WTC11 (cell line): ENCODE data around the gene BCAS1. TPM values are rescaled to one million over a fixed set of nuclear protein-coding genes. Genes with fewer than 3 reads are reported as not detected.

Source experiments
- ATAC-seq: fragments of 200-7000 bp; cut with Tn5 transposase; 2 replicates; pipeline ENCODE4 v1.10.0; 2021; ENCODE audit warnings: mild to moderate bottlenecking, moderate library complexity
- CTCF ChIA-PET: fragments of 300-600 bp; sonication (Branson Sonifier 250); formaldehyde crosslinking; loops from one replicate; lab custom pipeline; 2021; ENCODE audit warnings: antibody characterized with exemption; lab: Charles Lee
- POLR2A ChIA-PET: fragments of 350-600 bp; sonication (Branson Sonifier 250); formaldehyde crosslinking; loops from one replicate; lab custom pipeline; 2021; ENCODE audit warnings: antibody characterized with exemption; lab: Charles Lee
- DNase-seq: peaks from one replicate; pipeline ENCODE4 v3.0.0; 2021; ENCODE audit warnings: low spot score
- H3K27ac Mint-ChIP-seq: 2 replicates; pipeline ENCODE4 v1.8.0; 2021; ENCODE audit warnings: mixed read lengths
- H3K27me3 Mint-ChIP-seq: 2 replicates; pipeline ENCODE4 v1.8.0; 2021; ENCODE audit warnings: low read depth, mild to moderate bottlenecking, moderate library complexity, mixed read lengths
- H3K36me3 Mint-ChIP-seq: 2 replicates; pipeline ENCODE4 v1.8.0; 2021; ENCODE audit warnings: mixed read lengths
- H3K4me1 Mint-ChIP-seq: 2 replicates; pipeline ENCODE4 v1.8.0; 2022; ENCODE audit warnings: mixed read lengths
- H3K4me3 Mint-ChIP-seq: 2 replicates; pipeline ENCODE4 v1.8.0; 2021; ENCODE audit warnings: mild to moderate bottlenecking, moderate library complexity, mixed read lengths
- H3K9me3 Mint-ChIP-seq: 2 replicates; pipeline ENCODE4 v1.8.0; 2021; ENCODE audit warnings: mixed read lengths
- AFF4 ChIP-seq: sonication (generic); formaldehyde crosslinking; IDR thresholded peaks from 2 replicates; pipeline ENCODE4 v1.8.1; 2023; ENCODE audit warnings: mild to moderate bottlenecking, missing genetic modification reagents, borderline replicate concordance
- ATF6 ChIP-seq: sonication (generic); formaldehyde crosslinking; IDR thresholded peaks from 2 replicates; pipeline ENCODE4 v1.8.1; 2023; ENCODE audit warnings: mild to moderate bottlenecking, missing genetic modification reagents
- FOXK1 ChIP-seq: sonication (generic); formaldehyde crosslinking; IDR thresholded peaks from 2 replicates; pipeline ENCODE4 v1.8.0; 2022; ENCODE audit warnings: mild to moderate bottlenecking, moderate library complexity, missing genetic modification reagents
- FOXP1 ChIP-seq: sonication (generic); formaldehyde crosslinking; IDR thresholded peaks from 2 replicates; pipeline ENCODE4 v1.8.0; 2022; ENCODE audit warnings: missing genetic modification reagents, mild to moderate bottlenecking, moderate library complexity, borderline replicate concordance
- FOXP4 ChIP-seq: sonication (generic); formaldehyde crosslinking; IDR thresholded peaks from 2 replicates; pipeline ENCODE4 v1.8.0; 2022; ENCODE audit warnings: mild to moderate bottlenecking, missing genetic modification reagents
- GTF2I ChIP-seq: fragments of 250-450 bp; sonication (Bioruptor Pico); conservative IDR thresholded peaks from 2 replicates; pipeline ENCODE4 v1.4.0; 2021; ENCODE audit warnings: mild to moderate bottlenecking
- HMGXB4 ChIP-seq: sonication (generic); formaldehyde crosslinking; IDR thresholded peaks from 2 replicates; pipeline ENCODE4 v1.8.1; 2023; ENCODE audit warnings: mild to moderate bottlenecking, moderate library complexity, missing genetic modification reagents
- JAZF1 ChIP-seq: fragments of 250-450 bp; sonication (Bioruptor Pico); IDR thresholded peaks from 2 replicates; pipeline ENCODE4 v1.9.0; 2021; ENCODE audit warnings: moderate library complexity, mild to moderate bottlenecking, inconsistent platforms
- JUN ChIP-seq: sonication (generic); formaldehyde crosslinking; IDR thresholded peaks from 2 replicates; pipeline ENCODE4 v1.8.0; 2023; ENCODE audit warnings: mild to moderate bottlenecking, missing genetic modification reagents
- NFATC4 ChIP-seq: fragments of 250-450 bp; sonication (Bioruptor Pico); IDR thresholded peaks from 2 replicates; pipeline ENCODE4 v1.9.0; 2021; ENCODE audit warnings: mild to moderate bottlenecking
- NR2C2 ChIP-seq: sonication (generic); formaldehyde crosslinking; IDR thresholded peaks from 2 replicates; pipeline ENCODE4 v1.8.0; 2022; ENCODE audit warnings: mild to moderate bottlenecking, missing genetic modification reagents
- PREB ChIP-seq: sonication (generic); formaldehyde crosslinking; IDR thresholded peaks from 2 replicates; pipeline ENCODE4 v1.8.1; 2022; ENCODE audit warnings: mild to moderate bottlenecking, missing genetic modification reagents, moderate library complexity, borderline replicate concordance
- TCF7 ChIP-seq: sonication (generic); formaldehyde crosslinking; IDR thresholded peaks from 2 replicates; pipeline ENCODE4 v1.8.0; 2022; ENCODE audit warnings: mild to moderate bottlenecking, low read depth, missing genetic modification reagents, moderate library complexity
- ZNF121 ChIP-seq: sonication (generic); formaldehyde crosslinking; IDR thresholded peaks from 2 replicates; pipeline ENCODE4 v1.8.0; 2023; ENCODE audit warnings: missing genetic modification reagents
- ZNF396 ChIP-seq: fragments of 250-450 bp; sonication (Bioruptor Pico); IDR thresholded peaks from 2 replicates; pipeline ENCODE4 v1.8.0; 2021; ENCODE audit warnings: mild to moderate bottlenecking, moderate library complexity, borderline replicate concordance
- ZNF425 ChIP-seq: fragments of 250-450 bp; sonication (Bioruptor Pico); conservative IDR thresholded peaks from 2 replicates; pipeline ENCODE4 v1.9.0; 2021; ENCODE audit warnings: mild to moderate bottlenecking
- ZNF512 ChIP-seq: sonication (generic); formaldehyde crosslinking; IDR thresholded peaks from 2 replicates; pipeline ENCODE4 v1.8.1; 2022; ENCODE audit warnings: missing genetic modification reagents, borderline replicate concordance
- total RNA-seq: library from RNA; stranded (reverse); gene quantifications from 3 replicates; pipeline ENCODE4 v1.2.3, GENCODE V29; 2021

Gene BCAS1
- total RNA-seq, 1 experiment from 2014 or later: 0.11 TPM

GRCh38 chr20:54044156-54044555 is 26.2 kb downstream of the BCAS1 start:
- ATAC-seq: no peak
- ChIA-PET POLR2A (interaction anchor here (0.6 kb wide), 1 partner anchor 240 kb away, joined by 3 read pairs; no protein-coding TSS in a partner anchor), CTCF (no interaction called here)
- peaks cover 12% of the 10 kb centered on the region for H3K9me3 Mint-ChIP-seq
- no peak for DNase-seq
- no peaks in the 10 kb centered on the region for H3K4me1 Mint-ChIP-seq
- TF ChIP-seq PREB (CRISPR knock-in tag) (no peak), AFF4 (CRISPR knock-in tag) (no peak), ATF6 (CRISPR knock-in tag) (no peak), JUN (no peak), ZNF512 (CRISPR knock-in tag) (no peak), HMGXB4 (no peak), NFATC4 (CRISPR knock-in tag) (no peak), GTF2I (CRISPR knock-in tag) (no peak)
- H3K27ac Mint-ChIP-seq: no peak overlapping the region
- H3K27me3 Mint-ChIP-seq: no peaks in the 10 kb centered on the region
- no peak overlapping the region for H3K4me3 Mint-ChIP-seq
- no peaks in the 10 kb centered on the region for H3K36me3 Mint-ChIP-seq

- Mint-ChIP-seq H3K9me3 (peaks cover 12% of the 10 kb centered on the region), H3K27me3 (no peaks in the 10 kb centered on the region), H3K27ac (no peak overlapping the region), H3K4me1 (no peaks in the 10 kb centered on the region), H3K4me3 (no peak overlapping the region), H3K36me3 (no peaks in the 10 kb centered on the region)
- ChIA-PET POLR2A (no interaction called here), CTCF (no interaction called here)
- ATAC-seq (no peak), DNase-seq (no peak)
- TF ChIP-seq TCF7 (CRISPR knock-in tag) (no peak), FOXK1 (CRISPR knock-in tag) (no peak), FOXP4 (CRISPR knock-in tag) (no peak), ZNF396 (no peak), ZNF121 (CRISPR knock-in tag) (no peak), ZNF425 (CRISPR knock-in tag) (no peak), JAZF1 (CRISPR knock-in tag) (no peak), NFATC4 (CRISPR knock-in tag) (no peak), NR2C2 (CRISPR knock-in tag) (no peak), FOXP1 (CRISPR knock-in tag) (no peak)
Observed at GRCh38 chr20:54043076-54043967, 27.1 kb downstream of the BCAS1 start.
